Lower lobe of right lung (tissue), 2 donors: ENCODE results near the gene HAPLN2. TPM values are rescaled to one million over a fixed set of nuclear protein-coding genes. Genes with fewer than 3 reads are reported as not detected.

ENCODE experiments used
- ATAC-seq, 2 donors: fragments of 200-7000 bp; cut with Tn5 transposase; one replicate each; pipeline ENCODE4 v1.9.1; 2020 to 2022; ENCODE audit warnings: mild to moderate bottlenecking in 2 of 2, moderate library complexity in 2 of 2
- DNase-seq: peaks from one replicate; pipeline ENCODE4 v3.0.0-alpha.2; 2020
- H3K27ac ChIP-seq: fragments of 200-600 bp; one replicate; pipeline ENCODE4 v1.8.0; 2022
- H3K27me3 ChIP-seq: fragments of 200-600 bp; one replicate; pipeline ENCODE4 v1.8.0; 2022; ENCODE audit warnings: low read depth
- H3K36me3 ChIP-seq: fragments of 200-600 bp; one replicate; pipeline ENCODE4 v1.8.0; 2022; ENCODE audit warnings: mild to moderate bottlenecking
- H3K4me1 ChIP-seq: fragments of 200-600 bp; one replicate; pipeline ENCODE4 v1.8.0; 2022
- H3K4me3 ChIP-seq: fragments of 200-600 bp; one replicate; pipeline ENCODE4 v1.8.0; 2022; ENCODE audit warnings: mild to moderate bottlenecking
- H3K9me3 ChIP-seq: fragments of 200-600 bp; one replicate; pipeline ENCODE4 v1.8.0; 2022
- CTCF ChIP-seq: fragments of 200-600 bp; IDR thresholded peaks from one replicate; pipeline ENCODE4 v1.8.0; 2022; ENCODE audit warnings: antibody characterized with exemption, mild to moderate bottlenecking
- intact Hi-C: fragments of 100-400 bp; cut with DNase I; formaldehyde crosslinking; loops from one replicate; pipeline ENCODE4 v1.11.0; 2022
- total RNA-seq: library from RNA; stranded (reverse); fragmentation: NEBNext Ultra II Directional; extraction: Animal tissue kit (Norgen Biotek cat#: 25700); gene quantifications from one replicate; pipeline ENCODE4 v1.2.1, GENCODE V29; 2021
- donor health status: DM: no; HTN: yes; CAD: no; lungs with severe emphysema.

HAPLN2 gene
- total RNA-seq, 1 donor from 2014 or later, result 0.21 TPM

- no peaks in the 10 kb centered on the region for H3K9me3 ChIP-seq
- peaks cover 18% of the 10 kb centered on the region for H3K4me1 ChIP-seq
- intact Hi-C loops, result no loop called here
- no peak for DNase-seq
- peaks cover 53% of the 10 kb centered on the region for H3K36me3 ChIP-seq
- no peak for ATAC-seq
- TF ChIP-seq CTCF, result no peak
- no peak overlapping the region for H3K27ac ChIP-seq
- no peak overlapping the region for H3K4me3 ChIP-seq
- H3K27me3 ChIP-seq, result no peaks in the 10 kb centered on the region
Observed at GRCh38 chr1:156593661-156593989, 25.6 kb upstream of the HAPLN2 start.

GRCh38 chr1:156594190-156594589 lies 25.0 kb upstream of the HAPLN2 start:
- ATAC-seq (no peak), DNase-seq (no peak)
- Histone ChIP-seq H3K9me3 (no peaks in the 10 kb centered on the region), H3K4me1 (peaks cover 18% of the 10 kb centered on the region), H3K4me3 (no peak overlapping the region), H3K27me3 (no peaks in the 10 kb centered on the region), H3K27ac (no peak overlapping the region), H3K36me3 (peaks cover 57% of the 10 kb centered on the region)
- TF ChIP-seq CTCF, result no peak
- intact Hi-C loops, result no loop called here

- no peaks in the 10 kb centered on the region for H3K9me3 ChIP-seq
- no peaks in the 10 kb centered on the region for H3K27me3 ChIP-seq
- ATAC-seq (no peak), DNase-seq (no peak)
- peaks cover 21% of the 10 kb centered on the region for H3K4me1 ChIP-seq
- no peak overlapping the region for H3K4me3 ChIP-seq
- intact Hi-C loops, result no loop called here
- peaks cover 57% of the 10 kb centered on the region for H3K36me3 ChIP-seq
- H3K27ac ChIP-seq, result no peak overlapping the region
- no peak for TF ChIP-seq CTCF
Observed at GRCh38 chr1:156595016-156595415, 24.2 kb upstream of the HAPLN2 start.

- Histone ChIP-seq H3K4me3 (no peak overlapping the region), H3K27me3 (no peaks in the 10 kb centered on the region), H3K36me3 (peaks cover 57% of the 10 kb centered on the region), H3K27ac (no peak overlapping the region), H3K4me1 (peaks cover 23% of the 10 kb centered on the region), H3K9me3 (no peaks in the 10 kb centered on the region)
- ATAC-seq (no peak), DNase-seq (no peak)
- intact Hi-C loops, result no loop called here
- TF ChIP-seq CTCF, result no peak
Observed at GRCh38 chr1:156596426-156596825, 22.8 kb upstream of the HAPLN2 start.

- no peak for TF ChIP-seq CTCF
- DNase-seq (no peak), ATAC-seq (no peak)
- Histone ChIP-seq H3K36me3 (peaks cover 54% of the 10 kb centered on the region), H3K27ac (no peak overlapping the region), H3K4me3 (no peak overlapping the region), H3K9me3 (no peaks in the 10 kb centered on the region), H3K4me1 (peaks cover 18% of the 10 kb centered on the region), H3K27me3 (no peaks in the 10 kb centered on the region)
- intact Hi-C loops, result no loop called here
Observed at GRCh38 chr1:156598125-156598524, 21.1 kb upstream of the HAPLN2 start.
